Right atrium auricular region (tissue), 2 donors: ENCODE measurements around the gene VAMP2. TPM values are rescaled to one million over a fixed set of nuclear protein-coding genes. Genes with fewer than 3 reads are reported as not detected.

ENCODE experiments used
- DNase-seq: peaks from one replicate; pipeline ENCODE4 v3.0.0-alpha.2; 2019; ENCODE audit warnings: low spot score
- H3K27ac ChIP-seq, 2 donors: fragments of 200-600 bp; sonication (generic); 1 replicate in 1 of 2; 2 replicates in 1 of 2; pipeline ENCODE4 v1.5.1; 2016 to 2019
- H3K27me3 ChIP-seq, 2 donors: fragments of 200-600 bp; sonication (generic); one replicate each; pipeline versions ENCODE4 v1.5.1 to v1.6.0; 2017 to 2019
- H3K36me3 ChIP-seq: fragments of 200-600 bp; sonication (generic); one replicate; pipeline ENCODE4 v1.5.1; 2016
- H3K4me1 ChIP-seq, 2 donors: fragments of 200-600 bp; sonication (generic); one replicate each; pipeline versions ENCODE4 v1.5.1 to v1.6.0; 2017 to 2019
- H3K4me3 ChIP-seq, 2 donors: fragments of 200-600 bp; sonication (generic); 1 replicate in 1 of 2; 2 replicates in 1 of 2; pipeline ENCODE4 v1.5.1; 2017 to 2019; ENCODE audit warnings: mild to moderate bottlenecking in 1 of 2, moderate library complexity in 1 of 2
- H3K9me3 ChIP-seq, 2 donors: fragments of 200-600 bp; sonication (generic); one replicate each; pipeline ENCODE4 v1.5.1; 2019
- total RNA-seq, 2 donors: library from RNA; depleted of rRNA; stranded (reverse); fragments of >200 nt; gene quantifications; one replicate each; pipeline ENCODE4 v1.1.0, GENCODE V29; 2016
- TF ChIP-seq, protein P1 (sequence below), 2 donors: fragments of 200-600 bp; sonication (generic); IDR thresholded peaks; one replicate each; pipeline ENCODE4 v1.5.1; 2019; ENCODE audit warnings: antibody characterized with exemption in 2 of 2

VAMP2 gene
- total RNA-seq, 2 donors from 2014 or later, result 27.4 to 39.7 TPM

DNA sequence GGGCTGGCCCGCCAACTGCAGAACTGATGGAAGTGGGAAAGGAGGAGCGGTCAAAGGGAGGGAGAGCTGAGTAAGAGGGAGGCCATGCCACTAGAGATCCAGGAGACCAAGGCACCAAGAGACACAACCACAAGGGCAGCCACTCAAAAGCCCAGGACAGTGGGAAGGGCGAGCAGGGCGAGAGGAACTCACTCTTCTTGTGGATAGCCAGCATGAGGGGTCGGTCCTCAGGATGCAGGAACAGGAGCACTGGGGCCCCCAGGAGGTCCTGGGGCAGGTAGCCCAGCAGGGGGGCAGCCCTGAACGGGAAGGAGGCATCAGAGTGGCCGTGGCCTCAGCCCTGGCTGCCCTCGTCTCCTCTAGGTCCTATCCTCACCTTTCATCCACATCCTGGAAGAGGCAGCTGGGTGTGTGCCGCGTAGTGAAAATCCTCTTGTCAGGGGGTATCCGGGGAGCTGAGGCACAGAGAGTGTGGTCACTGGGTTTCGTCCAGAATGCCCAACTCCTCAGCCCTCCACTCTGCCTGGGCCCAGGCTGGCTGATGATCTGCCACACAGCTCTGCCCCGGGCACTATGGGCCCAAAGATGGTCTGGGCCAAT is 14.8 kb downstream of the VAMP2 start:
- H3K4me1 ChIP-seq, result peaks cover 0 to 61% of the 10 kb centered on the region in 2 donors
- no peak for DNase-seq
- H3K36me3 ChIP-seq, result peaks cover 89% of the 10 kb centered on the region

GRCh38 chr17:8147141-8147804 is 15.5 kb downstream of the VAMP2 start:
- no peaks in the 10 kb centered on the region for H3K27me3 ChIP-seq
- peaks cover 91% of the 10 kb centered on the region for H3K36me3 ChIP-seq
- no peaks in the 10 kb centered on the region for H3K9me3 ChIP-seq
- TF ChIP-seq, protein P1, sequence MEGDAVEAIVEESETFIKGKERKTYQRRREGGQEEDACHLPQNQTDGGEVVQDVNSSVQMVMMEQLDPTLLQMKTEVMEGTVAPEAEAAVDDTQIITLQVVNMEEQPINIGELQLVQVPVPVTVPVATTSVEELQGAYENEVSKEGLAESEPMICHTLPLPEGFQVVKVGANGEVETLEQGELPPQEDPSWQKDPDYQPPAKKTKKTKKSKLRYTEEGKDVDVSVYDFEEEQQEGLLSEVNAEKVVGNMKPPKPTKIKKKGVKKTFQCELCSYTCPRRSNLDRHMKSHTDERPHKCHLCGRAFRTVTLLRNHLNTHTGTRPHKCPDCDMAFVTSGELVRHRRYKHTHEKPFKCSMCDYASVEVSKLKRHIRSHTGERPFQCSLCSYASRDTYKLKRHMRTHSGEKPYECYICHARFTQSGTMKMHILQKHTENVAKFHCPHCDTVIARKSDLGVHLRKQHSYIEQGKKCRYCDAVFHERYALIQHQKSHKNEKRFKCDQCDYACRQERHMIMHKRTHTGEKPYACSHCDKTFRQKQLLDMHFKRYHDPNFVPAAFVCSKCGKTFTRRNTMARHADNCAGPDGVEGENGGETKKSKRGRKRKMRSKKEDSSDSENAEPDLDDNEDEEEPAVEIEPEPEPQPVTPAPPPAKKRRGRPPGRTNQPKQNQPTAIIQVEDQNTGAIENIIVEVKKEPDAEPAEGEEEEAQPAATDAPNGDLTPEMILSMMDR (IDR thresholded peaks at IDR 0.05), result no peak
- H3K4me3 ChIP-seq, result no peak overlapping the region
- peak overlapping the region; percentile 100 for H3K27ac ChIP-seq
- DNase-seq, result no peak
- H3K4me1 ChIP-seq, result peaks cover 0 to 55% of the 10 kb centered on the region in 2 donors

More for the DNA sequence above, 14.8 kb downstream of the VAMP2 start:
- no peaks in the 10 kb centered on the region for H3K9me3 ChIP-seq
- peak overlapping the region; percentile 100 for H3K27ac ChIP-seq
- TF ChIP-seq, protein P1 (IDR thresholded peaks at IDR 0.05), result no peak
- H3K27me3 ChIP-seq, result no peaks in the 10 kb centered on the region
- H3K4me3 ChIP-seq, result no peak overlapping the region

- TF ChIP-seq, protein P1 (IDR thresholded peaks at IDR 0.05), result no peak
- no peaks in the 10 kb centered on the region for H3K27me3 ChIP-seq
- no peak for DNase-seq
- peak overlapping the region; percentile 100 for H3K27ac ChIP-seq
- peaks cover 94% of the 10 kb centered on the region for H3K36me3 ChIP-seq
- H3K4me1 ChIP-seq, result peaks cover 0 to 55% of the 10 kb centered on the region in 2 donors
- no peaks in the 10 kb centered on the region for H3K9me3 ChIP-seq
- H3K4me3 ChIP-seq, result no peak overlapping the region
Measured at GRCh38 chr17:8146381-8147140, 16.2 kb downstream of the VAMP2 start.

DNA sequence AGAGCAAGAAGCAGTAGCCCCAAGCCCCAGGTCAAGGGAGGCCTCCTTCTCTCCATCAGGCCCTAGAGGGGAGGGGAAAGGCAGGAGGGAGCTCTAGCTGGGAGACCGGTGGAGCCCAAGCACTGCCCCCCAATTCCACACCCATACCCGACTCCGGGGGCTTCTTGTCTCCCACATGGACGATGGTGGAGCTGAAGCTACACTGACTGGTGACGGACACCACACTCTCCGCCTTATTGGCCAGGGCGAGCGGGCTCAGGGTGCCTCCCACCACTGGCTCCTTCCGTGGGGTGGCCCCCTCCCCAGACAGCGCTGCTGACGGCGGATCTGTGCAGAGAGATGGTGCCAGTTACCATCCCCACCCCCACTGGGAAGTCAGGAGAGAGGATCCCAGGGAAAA is 16.9 kb downstream of the VAMP2 start:
- Histone ChIP-seq H3K4me3 (no peak overlapping the region), H3K27me3 (no peaks in the 10 kb centered on the region), H3K9me3 (no peaks in the 10 kb centered on the region), H3K4me1 (peaks cover 0 to 54% of the 10 kb centered on the region in 2 donors), H3K27ac (peak overlapping the region; percentile 100), H3K36me3 (peaks cover 100% of the 10 kb centered on the region)
- no peak for DNase-seq
- TF ChIP-seq, protein P1 (IDR thresholded peaks at IDR 0.05), result no peak

DNA sequence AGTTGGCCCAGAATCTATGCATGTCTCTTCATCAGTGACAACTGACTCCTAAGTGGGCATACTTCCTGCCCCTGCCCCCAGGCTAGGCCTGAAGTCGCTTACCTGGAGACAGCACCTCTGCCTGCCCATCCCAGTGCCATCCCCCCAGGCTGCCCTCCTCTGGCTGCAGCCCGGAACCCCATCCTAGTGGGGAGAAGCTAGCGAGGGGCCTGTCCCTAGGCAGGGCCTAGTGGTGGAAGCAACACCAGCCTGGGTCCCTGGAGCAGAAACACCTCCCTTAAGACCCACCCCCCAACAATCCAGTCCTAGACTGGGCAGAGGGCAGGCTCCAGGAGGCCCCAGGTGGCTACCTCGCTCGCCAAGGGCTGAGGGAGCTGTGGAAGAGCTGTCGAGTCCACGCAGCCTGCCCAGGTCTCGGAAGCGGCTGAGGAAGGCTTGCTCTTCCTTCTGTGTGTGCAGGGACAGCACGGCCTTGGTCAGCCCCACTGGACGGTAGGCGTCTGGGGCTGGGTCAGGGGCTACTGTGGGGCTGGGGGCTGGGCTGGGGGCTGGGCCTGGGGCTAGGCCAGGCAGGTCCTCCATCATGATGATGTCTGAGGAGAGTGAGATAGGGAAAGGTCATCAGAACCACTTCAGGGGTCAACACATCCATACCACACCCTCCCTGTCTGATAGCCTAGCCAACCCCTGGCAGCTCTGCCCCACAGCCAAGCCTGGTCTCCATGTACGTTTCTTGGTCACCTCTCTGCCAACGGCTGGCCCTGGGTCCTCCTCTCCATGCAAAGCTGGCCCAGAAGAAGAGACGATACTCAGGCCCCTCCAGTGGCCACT is 18.1 kb downstream of the VAMP2 start:
- H3K27ac ChIP-seq, result peak overlapping the region in 1 of 2 donors; percentile 25
- H3K36me3 ChIP-seq, result peaks cover 100% of the 10 kb centered on the region
- peaks cover 0 to 54% of the 10 kb centered on the region in 2 donors for H3K4me1 ChIP-seq
- TF ChIP-seq, protein P1 (IDR thresholded peaks at IDR 0.05), result no peak
- H3K27me3 ChIP-seq, result no peaks in the 10 kb centered on the region
- no peaks in the 10 kb centered on the region for H3K9me3 ChIP-seq
- no peak for DNase-seq
- H3K4me3 ChIP-seq, result no peak overlapping the region
